HG03354 (cell line): ENCODE data around the gene MPV17L2.
"Not testable (repeated sequence)": the region's sequence is repeated elsewhere in the genome, so short reads cannot be mapped to it uniquely, and the experiment has no call there.

Experiments used
- ATAC-seq: cut with Tn5 transposase; IDR thresholded peaks from one replicate; pipeline ENCODE4 v1.9.1; 2021; ENCODE audit warnings: mild to moderate bottlenecking; ENCODE audit not compliant: unreplicated experiment, poor library complexity, severe bottlenecking

The MPV17L2 gene

DNA sequence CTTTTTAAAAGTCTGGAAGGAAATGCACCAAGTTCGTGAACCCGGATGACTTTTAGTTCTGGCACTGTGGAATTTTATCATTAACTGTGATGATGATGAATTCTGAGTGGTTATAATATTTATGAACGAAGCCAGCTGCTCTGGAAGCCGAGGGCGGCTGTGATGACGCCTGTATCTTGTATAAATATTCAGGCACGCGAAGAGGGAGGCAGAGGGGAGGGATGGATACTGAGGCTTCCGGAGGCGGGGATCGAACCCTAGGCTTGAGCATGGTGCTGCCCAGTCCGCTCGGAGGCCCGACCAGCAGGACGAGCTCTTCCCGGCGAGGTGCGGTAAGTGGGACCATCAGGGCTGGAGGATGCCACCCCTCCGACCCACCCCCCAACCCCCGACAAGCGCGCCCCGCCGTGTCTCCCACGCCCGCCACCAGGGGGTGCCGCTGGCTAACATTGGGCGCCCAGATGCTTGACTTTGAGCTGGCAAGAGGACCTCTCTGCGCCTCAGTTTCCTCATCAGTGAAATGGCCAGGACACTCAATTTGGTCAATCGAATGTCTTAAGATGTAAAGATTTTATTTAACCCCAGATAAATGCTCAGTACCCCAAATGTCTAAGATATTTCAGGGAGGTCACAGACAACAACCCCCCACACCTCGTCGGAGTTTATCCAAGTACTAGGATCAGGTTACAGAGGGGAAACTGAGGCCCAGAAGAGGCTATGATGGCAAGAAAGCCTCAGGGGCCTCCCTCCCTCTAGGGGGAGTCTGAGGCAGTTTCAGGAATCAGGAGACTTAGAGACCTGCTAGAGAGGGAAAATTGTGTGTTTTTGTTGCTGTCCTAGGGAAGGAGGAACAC, 15.3 kb downstream of the MPV17L2 start:
- ATAC-seq = no peak

DNA sequence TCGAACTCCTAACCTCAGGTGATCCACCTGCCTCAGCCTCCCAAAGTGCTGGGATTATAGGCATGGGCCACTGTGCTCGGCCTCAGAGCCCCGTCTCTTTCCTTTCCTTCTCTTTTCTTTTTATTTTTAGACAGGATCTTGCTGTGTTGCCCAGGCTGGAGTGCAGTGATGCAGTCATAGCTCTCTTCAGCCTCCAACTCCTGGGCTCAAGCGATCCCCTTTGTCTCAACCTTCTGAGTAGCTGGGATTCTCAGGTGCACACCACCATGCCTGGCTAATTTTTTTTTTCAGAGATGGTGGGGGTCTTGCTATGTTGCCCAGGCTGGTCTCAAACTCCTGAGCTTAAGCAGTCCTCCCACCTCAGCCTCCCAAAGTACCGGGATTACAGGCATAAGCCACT, 16.9 kb downstream of the MPV17L2 start:
- ATAC-seq = not testable (repeated sequence)

DNA sequence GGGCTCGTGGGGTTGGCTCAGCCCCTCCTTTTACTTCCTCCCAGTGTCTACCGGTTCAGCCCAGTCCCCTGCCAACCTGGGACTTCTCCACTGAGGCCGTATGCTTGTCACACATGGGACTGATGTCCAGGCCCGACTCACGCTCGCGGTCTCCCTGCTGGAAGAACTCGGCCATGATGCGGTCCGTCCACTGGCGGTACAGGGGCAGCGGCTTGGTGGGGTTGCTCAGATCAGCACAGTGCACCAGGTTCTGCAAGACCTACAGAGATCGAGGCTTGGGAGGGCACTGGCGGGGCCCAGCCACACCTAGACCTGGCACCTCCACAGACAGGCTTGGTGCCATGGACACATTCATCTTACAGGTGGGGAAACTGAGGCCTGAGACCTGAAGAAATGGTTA, 18.7 kb downstream of the MPV17L2 start:
- ATAC-seq = no peak

DNA sequence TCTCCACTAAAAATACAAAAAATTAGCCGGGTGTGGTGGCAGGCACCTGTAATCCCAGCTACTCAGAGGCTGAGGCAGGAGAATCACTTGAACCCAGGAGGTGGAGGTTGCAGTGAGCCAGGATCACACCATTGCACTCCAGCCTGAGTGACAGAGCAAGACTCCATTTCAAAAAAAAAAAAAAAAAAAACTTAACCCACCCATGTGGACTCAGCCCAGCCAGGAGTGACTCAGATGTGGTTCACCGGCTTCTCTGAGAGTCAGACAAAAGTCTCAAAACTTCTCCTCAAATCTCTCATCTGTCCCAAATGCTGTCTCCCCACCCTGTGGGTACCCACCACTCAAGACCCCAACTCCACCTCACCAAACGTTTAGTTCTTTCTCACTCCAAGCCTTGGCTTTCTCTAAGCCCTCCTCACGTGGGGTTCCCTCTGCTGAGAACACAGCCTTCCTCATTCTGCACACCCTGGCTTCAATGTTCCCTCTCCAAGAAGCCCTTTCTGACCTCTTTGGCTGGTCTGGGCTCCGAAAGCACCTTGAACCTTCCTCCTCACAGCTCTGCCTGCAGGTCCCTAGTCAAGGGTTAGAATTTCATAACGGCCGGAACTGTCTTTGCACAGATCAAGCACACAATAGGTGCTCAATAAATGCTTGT, 21.9 kb downstream of the MPV17L2 start:
- ATAC-seq = no peak

DNA sequence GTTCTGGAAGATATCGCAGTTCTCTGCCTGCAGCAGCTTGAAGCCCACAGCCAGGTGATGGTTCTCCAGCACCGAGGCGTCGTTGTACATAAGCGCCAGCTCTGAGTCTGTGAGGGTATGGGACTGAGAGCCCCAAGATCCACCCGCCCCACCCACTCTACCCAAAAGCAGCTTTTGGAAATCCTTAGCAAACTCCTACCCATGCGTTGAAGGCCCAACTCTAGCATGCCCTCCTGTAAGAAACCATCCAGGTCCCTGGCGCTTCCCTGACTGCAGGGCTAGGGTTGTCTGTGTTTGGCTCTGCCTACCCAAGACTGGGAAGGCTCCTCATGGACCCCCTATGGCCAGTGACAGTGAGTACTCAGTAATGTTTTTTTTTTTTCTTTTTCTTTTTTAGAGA, 23.8 kb downstream of the MPV17L2 start:
- no peak for ATAC-seq

DNA sequence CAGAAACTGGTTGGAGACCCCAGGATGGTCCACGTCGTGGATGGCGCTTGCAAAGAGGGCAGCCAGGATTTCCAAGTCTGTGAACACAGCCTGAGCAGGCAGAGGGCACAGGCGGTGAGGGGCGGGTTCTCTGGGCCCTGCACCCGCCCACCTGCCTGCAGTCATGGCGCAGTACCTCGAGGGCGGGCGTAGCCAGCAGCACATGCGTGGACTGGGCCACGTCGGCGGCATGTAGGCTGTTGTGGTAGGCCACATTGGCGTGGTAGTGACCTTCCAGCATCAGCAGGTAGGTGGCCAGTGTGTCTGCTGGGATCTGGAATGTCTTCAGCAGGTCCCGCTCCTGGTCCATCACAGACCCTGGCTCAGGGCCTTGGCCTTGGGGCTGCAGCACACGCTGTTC, 25.1 kb downstream of the MPV17L2 start:
- no peak for ATAC-seq

DNA sequence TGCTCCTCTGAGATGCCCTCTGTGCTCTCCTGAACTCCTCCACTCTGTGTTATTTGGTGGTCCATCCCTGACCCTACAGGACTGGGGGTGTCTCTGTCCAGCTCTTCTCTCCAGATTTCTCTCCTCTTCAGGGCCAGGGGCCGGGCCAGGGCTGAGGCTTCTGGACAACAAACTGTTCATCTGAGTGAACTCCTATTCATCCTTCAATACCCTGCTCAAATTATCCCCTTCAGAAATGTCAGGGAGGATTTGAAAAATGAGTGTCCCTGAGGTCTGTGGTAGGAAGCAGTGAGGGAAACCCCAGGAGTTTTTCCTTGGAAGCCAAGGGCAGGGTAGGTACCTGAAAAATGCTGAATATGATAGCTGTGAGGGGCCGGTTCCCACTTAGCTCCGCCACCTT, 25.6 kb downstream of the MPV17L2 start:
- no peak for ATAC-seq

DNA sequence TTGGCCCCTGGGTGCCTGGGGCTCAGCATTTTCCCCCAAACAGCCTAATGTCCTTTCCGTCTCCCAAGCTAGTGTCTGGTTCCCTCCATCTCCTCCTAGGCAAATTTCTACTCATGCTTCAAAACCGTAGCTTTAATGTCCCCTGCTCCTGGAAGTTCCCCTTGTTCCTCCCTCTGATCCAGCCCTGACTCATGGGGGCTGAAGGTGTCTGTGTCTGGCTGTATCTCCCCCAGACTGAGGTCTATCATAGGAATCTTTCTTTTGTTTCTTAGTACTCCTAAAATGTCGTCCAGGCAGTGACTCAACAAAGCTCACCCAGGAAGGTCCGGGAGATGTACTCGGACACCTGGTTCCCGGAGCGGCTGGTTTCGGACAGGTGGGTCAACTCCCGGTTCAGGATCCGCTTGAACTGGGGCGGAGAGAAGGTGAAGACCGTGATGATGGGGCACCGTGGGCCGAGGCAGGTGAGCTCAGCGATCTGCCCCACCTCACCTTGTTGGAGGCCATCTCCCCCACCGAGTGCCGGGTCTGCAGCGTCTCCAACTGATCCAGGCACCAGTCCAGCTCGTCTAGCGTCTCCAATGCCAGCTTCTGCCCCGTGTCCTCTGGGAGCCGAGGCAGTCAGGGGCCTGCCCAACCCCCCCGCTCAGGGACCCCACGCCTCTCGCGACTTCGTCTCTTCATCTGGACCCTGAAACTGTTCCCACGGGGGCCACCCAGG, 27.1 kb downstream of the MPV17L2 start:
- no peak for ATAC-seq

DNA sequence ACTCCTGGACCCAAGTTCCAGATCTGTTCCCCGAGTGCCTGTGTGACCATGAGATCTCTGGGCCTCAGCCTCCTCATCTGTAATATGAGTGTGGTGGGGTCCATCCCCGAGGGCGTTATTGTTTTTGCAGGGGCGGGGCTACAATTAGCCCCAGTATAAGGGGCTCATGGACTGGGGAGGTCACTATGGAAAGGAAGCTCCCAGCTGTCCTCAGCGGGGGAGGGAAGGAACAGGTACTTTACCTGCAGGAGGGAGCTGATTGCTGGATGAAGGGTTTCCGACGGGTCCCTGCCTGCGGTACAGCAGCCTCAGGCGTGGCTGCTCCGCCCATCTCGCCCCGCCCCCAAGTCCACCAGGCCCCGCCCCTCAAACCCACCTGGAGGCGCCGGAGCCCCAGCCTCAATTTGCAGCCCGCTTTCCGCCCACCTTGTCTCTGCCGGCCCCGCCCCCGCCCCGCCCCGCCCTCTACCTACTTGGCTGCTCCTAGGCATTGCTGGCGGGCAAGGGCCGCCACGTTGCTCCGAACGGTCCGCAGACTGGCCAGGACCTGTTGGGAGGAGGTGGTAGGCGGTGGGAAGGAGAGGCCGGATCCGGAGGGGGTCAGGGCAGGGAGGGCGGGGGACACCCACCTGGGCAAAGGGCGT, 27.7 kb downstream of the MPV17L2 start:
- ATAC-seq = no peak

DNA sequence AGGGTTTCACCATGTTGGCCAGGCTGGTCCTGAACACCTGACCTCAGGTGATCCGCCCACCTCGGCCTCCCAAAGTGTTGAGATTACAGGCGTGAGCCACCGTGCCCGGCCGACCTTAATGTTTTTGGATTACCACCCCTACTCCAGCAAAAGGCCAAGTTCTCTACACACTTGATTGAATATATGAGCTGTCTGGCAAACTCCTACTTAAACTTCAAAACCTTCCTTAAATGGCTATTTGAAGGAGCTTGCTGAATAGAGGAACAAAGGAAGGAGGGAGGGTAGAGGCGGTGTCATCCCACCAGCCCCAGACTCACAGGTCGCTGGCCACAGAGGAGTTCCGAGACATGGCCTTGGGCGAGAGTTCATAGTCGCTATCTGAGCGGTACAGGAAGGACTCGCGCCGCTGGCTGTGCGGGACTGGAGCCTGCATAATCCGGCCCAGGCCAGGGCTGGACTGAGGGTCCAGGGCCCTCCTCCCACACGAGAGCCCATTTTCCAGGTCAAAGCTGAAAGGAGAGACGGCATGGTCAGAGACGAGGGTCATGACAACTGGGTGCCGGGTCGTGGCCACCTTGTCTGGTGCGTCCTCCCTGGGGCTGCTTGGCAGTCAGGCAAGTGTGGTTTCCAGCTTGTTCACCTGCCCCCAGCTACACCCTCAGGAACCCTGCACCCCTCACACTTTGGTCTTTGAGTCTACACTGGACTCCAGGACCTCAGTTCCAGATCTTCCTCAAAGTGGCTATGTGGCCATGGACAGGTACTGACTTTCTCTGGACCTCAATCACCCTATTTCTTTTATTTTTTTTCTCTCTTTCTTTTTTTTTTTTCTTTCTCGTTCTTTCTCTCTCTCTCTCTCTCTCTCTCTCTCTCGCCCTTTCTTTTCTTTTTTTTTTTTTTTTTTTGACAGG, 29.1 kb downstream of the MPV17L2 start:
- no peak for ATAC-seq

DNA sequence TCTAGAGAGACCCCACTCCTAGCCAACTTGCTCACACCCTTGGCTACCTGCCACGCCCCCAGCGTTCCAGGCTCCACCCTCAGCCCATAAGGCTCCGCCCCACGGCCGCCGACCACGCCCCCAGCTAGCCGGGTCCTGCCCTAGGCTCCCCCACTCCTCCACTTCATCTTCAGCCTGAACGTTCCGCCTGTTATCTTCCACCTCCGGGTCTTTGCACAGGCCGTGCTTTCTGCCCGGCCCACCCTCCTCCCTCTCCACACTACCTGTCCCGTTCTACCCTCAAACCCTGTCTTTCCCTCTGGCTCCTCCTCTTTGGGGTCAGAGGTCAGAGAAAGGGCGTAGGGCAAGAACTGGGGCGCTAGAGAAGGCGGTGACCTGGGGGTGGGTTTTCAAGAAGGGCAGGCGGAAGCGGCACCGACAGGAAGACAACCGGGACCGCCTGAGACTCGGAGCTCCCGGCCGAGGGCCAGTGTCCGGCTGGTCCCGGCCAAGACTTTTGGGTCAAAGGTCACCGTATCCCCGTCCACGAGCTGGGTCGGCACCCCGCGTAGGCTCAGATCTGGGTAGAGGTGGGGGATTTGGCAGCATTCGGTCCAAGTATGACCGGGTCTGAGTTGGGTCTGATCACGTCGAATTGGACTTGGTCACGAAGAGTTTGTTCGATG, 31.0 kb downstream of the MPV17L2 start:
- ATAC-seq = no peak

DNA sequence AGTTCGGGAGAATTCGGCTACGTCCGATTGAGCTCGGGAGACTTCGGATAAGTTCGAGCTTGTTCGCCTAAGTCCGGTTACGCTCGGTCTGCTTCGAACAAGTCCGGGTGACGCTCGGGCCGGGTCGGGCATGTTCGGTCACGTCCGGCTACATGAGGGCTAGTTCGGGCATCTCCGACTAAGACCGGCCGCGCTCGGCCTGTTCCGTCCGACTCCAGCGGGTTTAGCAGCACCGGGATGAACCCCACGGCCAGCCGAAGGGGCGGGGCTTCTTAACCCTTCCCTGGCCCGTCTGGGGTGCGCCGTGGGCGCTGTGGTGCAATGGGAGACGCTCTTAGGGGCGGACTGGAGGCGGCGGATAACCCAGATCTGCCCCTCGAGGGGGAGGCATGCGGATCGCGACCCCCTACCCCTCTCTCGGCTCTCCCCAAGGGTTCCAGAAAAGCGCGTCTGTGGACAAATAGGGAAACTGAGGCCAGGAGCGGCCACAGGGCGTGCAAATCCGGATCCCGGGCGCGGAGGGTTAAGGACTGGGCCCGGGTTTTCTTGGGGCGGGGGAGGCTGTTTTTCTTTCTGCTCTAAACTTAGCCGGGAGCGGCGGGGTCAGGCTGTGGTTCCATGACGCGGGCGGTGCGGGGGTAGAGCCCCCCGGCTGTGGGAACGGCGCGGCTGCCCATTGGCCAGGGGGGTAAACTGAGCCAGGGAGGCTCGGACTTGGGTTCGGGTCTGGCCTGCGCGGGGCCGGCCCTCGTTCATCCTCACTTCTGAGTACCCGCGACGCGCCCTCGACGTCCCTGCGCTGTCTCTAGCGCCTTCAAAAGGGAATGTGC, 31.7 kb downstream of the MPV17L2 start:
- peak; percentile 92 for ATAC-seq

DNA sequence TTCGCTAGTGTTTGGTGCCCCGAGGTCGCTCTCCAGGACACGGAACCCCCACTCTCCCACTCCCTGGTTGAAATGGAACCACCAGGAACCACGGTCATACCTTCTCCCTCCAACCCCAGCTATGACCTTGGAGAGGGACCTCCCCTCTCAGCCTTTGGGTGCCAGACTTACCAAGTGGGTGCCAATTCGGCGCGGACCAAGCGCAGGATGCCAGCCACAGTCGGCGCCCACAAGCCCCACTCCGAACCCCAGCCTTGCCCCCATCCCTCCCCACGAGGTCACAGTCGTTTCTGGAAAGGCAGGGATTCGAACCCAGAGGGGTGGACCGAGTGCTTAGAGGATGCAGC, 32.3 kb downstream of the MPV17L2 start:
- no peak for ATAC-seq

DNA sequence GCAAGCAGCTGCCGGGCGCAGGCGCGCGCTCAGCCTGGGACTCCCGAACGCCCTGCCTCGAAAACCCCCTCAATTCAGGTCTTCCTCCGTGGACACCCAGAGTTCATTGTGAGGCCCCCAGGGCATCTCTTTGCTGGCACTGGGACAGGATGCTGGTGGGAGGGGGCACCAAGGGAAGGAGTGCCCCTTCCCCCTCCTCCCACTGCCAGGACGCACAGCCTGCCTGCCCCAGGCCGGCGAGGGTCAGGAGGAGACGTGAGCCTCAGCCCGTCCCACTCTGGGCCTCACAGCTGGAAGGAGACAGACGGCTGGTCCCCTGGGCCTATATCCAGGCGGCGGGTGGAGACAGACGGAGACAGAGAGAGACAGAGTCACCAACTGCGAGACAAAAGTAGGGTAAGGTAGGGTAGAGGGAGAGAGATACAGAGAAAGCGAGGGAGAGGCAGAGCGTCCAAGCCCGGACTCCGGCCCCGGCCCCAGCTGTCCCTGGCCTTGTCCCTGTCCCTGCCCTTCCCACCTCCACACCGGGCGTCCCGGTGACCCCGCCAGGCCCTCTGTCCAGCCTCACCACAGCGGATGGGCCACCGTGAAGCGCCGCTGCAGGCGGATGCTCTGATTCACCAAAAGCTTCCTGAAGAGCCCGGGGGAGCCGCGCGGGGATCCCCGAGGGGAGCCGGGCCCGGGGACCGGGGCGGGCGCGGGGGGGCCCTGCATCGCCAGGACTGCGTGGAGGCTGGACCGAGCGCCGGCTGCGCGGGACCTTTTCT, 32.9 kb downstream of the MPV17L2 start, which contains the start of gene PDE4C:
TSS of gene PDE4C (minus strand) at position 737 of the 767 bp plus-strand sequence. CDS start at position 714, 23 bp downstream.
- no peak for ATAC-seq

DNA sequence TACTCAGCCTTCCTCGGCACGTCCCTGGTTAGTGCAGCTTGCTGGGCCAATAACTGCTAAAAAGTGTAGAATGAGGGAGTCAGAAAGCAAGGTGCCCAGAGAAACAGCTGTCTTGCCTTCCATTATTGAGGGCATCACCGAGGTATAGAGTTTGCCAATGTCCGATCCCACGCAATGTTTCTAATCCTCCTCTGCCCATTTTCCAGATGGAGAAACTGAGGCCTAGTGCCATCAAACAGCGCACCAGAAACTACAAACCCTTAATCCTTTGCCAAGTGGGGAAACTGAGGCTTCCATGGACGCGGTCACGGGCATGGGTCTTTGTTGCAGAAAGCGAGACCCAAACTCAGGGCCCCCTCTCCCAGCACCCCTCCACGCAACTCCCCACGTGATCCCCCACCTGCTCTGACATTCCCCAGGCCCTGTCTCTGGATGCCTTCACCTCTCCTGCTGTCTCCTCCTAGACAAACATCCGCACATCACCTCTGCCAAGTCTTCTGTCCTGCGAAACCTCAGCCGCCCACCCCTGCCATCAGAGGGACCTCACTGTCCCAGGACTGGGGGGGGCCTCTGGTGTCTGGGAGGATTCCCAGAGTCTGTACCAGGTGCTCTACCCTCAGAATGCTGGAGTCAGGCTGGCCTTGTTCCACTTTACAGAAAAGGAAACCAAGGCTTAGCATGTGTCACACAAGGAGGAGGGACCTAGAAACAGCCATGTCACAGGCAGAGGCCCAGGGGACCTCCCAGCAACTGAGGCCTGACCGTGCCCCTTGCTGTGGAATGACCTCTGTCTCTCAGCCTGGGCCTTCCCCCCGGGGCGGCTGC, 34.1 kb downstream of the MPV17L2 start:
- no peak for ATAC-seq

DNA sequence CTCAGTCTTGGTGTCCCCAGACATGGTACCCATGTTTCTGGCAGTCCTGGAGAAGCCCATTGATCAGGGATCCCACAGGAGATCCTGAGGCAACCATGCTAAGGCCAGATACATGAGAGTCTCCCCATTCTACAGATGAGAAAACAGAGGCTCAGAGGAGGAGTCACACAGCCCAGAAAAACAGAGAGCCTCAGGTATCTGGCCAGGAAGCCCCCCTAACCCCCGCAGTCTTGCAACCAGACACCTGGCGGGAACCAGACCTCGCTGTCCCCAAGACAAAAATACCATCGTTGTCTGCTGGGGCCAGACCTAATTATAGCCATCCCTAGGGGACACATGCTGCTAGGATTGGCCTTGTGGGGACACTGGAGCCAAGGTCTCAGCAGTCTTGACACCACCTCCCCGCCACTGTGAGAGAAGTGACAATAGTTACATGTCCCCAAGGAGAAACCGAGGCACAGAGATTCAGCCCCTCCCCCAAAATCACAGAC, 34.8 kb downstream of the MPV17L2 start:
- no peak for ATAC-seq
